ENCODE measurements around the gene DLGAP1. TPM values are rescaled to one million over a fixed set of nuclear protein-coding genes. Genes with fewer than 3 reads are reported as not detected.

The DLGAP1 gene
- total and polyA plus RNA-seq, 5 donors: 0.11 to 0.31 (median 0.20) TPM; not detected in 1

DNA sequence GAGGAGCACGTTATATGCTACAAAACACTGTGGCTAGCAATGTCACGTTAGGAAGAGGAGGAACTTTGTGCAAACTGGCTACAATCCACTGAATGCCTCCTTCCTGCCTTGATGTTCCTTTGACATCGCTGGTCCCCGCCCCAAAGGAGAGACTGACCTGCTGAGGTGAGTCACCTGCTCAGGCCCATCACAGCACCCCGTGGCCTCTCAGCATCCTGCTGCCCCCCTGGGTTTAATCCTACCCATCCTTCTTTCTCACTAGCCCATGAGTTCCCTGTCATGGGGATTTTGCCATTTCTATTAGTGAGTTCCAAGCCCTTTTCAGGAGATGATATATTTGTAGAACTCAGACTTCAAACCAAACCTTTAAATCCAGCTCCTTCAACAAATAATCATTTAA, 16.2 kb downstream of the DLGAP1 start:
- intact Hi-C loops (cut with DNase I): no loop called here
- no peak overlapping the region for H3K27ac ChIP-seq (ENCODE audit: low read length)
- no peak for DNase-seq
- no peak for ATAC-seq
- WGBS: 56% methylated on average over 5 of the region's 5 CpGs
- H3K4me1 ChIP-seq (ENCODE audit: control insufficient read depth, insufficient read depth, low read length): no peaks in the 10 kb centered on the region
- no peak overlapping the region for H3K4me3 ChIP-seq (ENCODE audit: low read length)
- H3K27me3 ChIP-seq (ENCODE audit: control insufficient read depth, insufficient read depth): no peaks in the 10 kb centered on the region
- no peaks in the 10 kb centered on the region for H3K9me3 ChIP-seq (ENCODE audit: control insufficient read depth, low read length)

DNA sequence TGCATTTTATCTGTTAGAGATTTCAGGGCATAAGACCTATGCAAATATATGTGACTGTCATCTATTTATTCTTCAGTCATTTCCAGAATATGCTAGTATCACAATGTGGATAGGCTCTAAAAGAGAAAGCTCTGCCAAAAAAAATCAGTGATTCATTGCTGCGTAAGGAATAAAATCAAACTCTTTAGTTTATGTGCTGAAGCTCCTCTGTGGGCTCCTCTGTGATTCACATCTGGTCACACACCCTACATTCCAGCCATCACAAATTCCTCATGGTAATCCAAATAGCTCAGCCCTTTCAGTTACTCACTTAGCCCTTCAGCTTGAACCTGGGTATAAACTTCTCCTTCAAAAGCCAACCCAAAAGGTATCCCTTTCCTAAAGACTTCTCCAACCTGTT, 21.4 kb downstream of the DLGAP1 start:
- Histone ChIP-seq H3K27ac (ENCODE audit: low read length) (no peak overlapping the region), H3K4me1 (ENCODE audit: control insufficient read depth, insufficient read depth, low read length) (no peaks in the 10 kb centered on the region), H3K9me3 (ENCODE audit: control insufficient read depth, low read length) (no peaks in the 10 kb centered on the region), H3K4me3 (ENCODE audit: low read length) (no peak overlapping the region), H3K27me3 (ENCODE audit: control insufficient read depth, insufficient read depth) (no peaks in the 10 kb centered on the region)
- ATAC-seq (no peak), DNase-seq (no peak)
- intact Hi-C loops (cut with DNase I): no loop called here
- WGBS: 86% methylated on average over 1 of the region's 1 CpG

- DNase-seq: no peak
- intact Hi-C loops (cut with DNase I): no loop called here
- Histone ChIP-seq H3K27me3 (ENCODE audit: control insufficient read depth, insufficient read depth) (no peaks in the 10 kb centered on the region), H3K9me3 (ENCODE audit: control insufficient read depth, low read length) (no peaks in the 10 kb centered on the region), H3K4me1 (ENCODE audit: control insufficient read depth, insufficient read depth, low read length) (no peaks in the 10 kb centered on the region), H3K27ac (ENCODE audit: low read length) (no peak overlapping the region), H3K4me3 (ENCODE audit: low read length) (no peak overlapping the region)
- ATAC-seq: no peak
- 67% methylated on average over 5 of the region's 5 CpGs for WGBS
These were observed 24.3 kb downstream of the DLGAP1 start for GRCh38 chr18:4430836-4431235.

- H3K9me3 ChIP-seq (ENCODE audit: control insufficient read depth, low read length): no peaks in the 10 kb centered on the region
- ATAC-seq (no peak), DNase-seq (no peak)
- no peaks in the 10 kb centered on the region for H3K4me1 ChIP-seq (ENCODE audit: control insufficient read depth, insufficient read depth, low read length)
- no peak overlapping the region for H3K27ac ChIP-seq (ENCODE audit: low read length)
- intact Hi-C loops (cut with DNase I): no loop called here
- WGBS: 68% methylated on average over 4 of the region's 4 CpGs
- H3K27me3 ChIP-seq (ENCODE audit: control insufficient read depth, insufficient read depth): no peaks in the 10 kb centered on the region
- H3K4me3 ChIP-seq (ENCODE audit: low read length): no peak overlapping the region
These were observed 37.4 kb downstream of the DLGAP1 start for GRCh38 chr18:4417714-4418113.

- Histone ChIP-seq H3K4me1 (ENCODE audit: control insufficient read depth, insufficient read depth, low read length) (no peaks in the 10 kb centered on the region), H3K4me3 (ENCODE audit: low read length) (no peak overlapping the region), H3K27me3 (ENCODE audit: control insufficient read depth, insufficient read depth) (no peaks in the 10 kb centered on the region), H3K9me3 (ENCODE audit: control insufficient read depth, low read length) (no peaks in the 10 kb centered on the region), H3K27ac (ENCODE audit: low read length) (no peak overlapping the region)
- intact Hi-C loops (cut with DNase I): no loop called here
- WGBS: 84% methylated on average over 1 of the region's 1 CpG
- ATAC-seq (no peak), DNase-seq (no peak)
These were observed 38.1 kb downstream of the DLGAP1 start for GRCh38 chr18:4416976-4417375.

GRCh38 chr18:4412286-4412685, 42.8 kb downstream of the DLGAP1 start:
- ATAC-seq (no peak), DNase-seq (no peak)
- no peak overlapping the region for H3K4me3 ChIP-seq (ENCODE audit: low read length)
- H3K4me1 ChIP-seq (ENCODE audit: control insufficient read depth, insufficient read depth, low read length): no peaks in the 10 kb centered on the region
- H3K9me3 ChIP-seq (ENCODE audit: control insufficient read depth, low read length): no peaks in the 10 kb centered on the region
- intact Hi-C loops (cut with DNase I): no loop called here
- H3K27ac ChIP-seq (ENCODE audit: low read length): no peak overlapping the region
- H3K27me3 ChIP-seq (ENCODE audit: control insufficient read depth, insufficient read depth): no peaks in the 10 kb centered on the region

- 61% methylated on average over 1 of the region's 1 CpG for WGBS
- DNase-seq: no peak
- Histone ChIP-seq H3K27ac (ENCODE audit: low read length) (no peak overlapping the region), H3K9me3 (ENCODE audit: control insufficient read depth, low read length) (no peaks in the 10 kb centered on the region), H3K4me3 (ENCODE audit: low read length) (no peak overlapping the region), H3K27me3 (ENCODE audit: control insufficient read depth, insufficient read depth) (no peaks in the 10 kb centered on the region), H3K4me1 (ENCODE audit: control insufficient read depth, insufficient read depth, low read length) (no peaks in the 10 kb centered on the region)
- ATAC-seq: no peak
- intact Hi-C loops (cut with DNase I): no loop called here
These were observed 48.3 kb downstream of the DLGAP1 start for GRCh38 chr18:4406856-4407255.

DNA sequence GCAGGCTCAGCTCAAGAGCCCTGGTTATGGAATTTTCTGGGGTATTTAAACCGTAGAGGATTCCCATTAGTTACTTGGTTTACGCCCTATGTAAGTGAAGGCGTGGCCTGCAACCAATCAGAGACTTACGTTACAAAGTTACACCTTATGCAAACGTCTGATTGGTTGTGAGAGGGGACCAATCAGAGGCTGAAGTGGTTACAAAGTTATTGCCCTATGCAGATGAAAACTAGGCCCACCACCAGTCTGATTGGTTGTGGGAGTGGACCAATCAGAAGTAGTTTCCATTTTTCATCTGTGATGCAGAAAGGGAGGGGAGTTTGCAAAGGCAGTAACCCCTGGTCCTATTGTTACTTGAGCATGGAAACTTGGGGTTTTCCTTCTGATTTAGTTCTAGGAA, 49.1 kb downstream of the DLGAP1 start:
- H3K4me3 ChIP-seq (ENCODE audit: low read length): no peak overlapping the region
- ATAC-seq: no peak
- H3K9me3 ChIP-seq (ENCODE audit: control insufficient read depth, low read length): no peaks in the 10 kb centered on the region
- intact Hi-C loops (cut with DNase I): no loop called here
- H3K27me3 ChIP-seq (ENCODE audit: control insufficient read depth, insufficient read depth): no peaks in the 10 kb centered on the region
- H3K27ac ChIP-seq (ENCODE audit: low read length): no peak overlapping the region
- 82% methylated on average over 5 of the region's 5 CpGs for WGBS
- no peak for DNase-seq
- H3K4me1 ChIP-seq (ENCODE audit: control insufficient read depth, insufficient read depth, low read length): no peaks in the 10 kb centered on the region

- Histone ChIP-seq H3K27ac (ENCODE audit: low read length) (no peak overlapping the region), H3K9me3 (ENCODE audit: control insufficient read depth, low read length) (no peaks in the 10 kb centered on the region), H3K4me1 (ENCODE audit: control insufficient read depth, insufficient read depth, low read length) (no peaks in the 10 kb centered on the region), H3K27me3 (ENCODE audit: control insufficient read depth, insufficient read depth) (no peaks in the 10 kb centered on the region), H3K4me3 (ENCODE audit: low read length) (no peak overlapping the region)
- no peak for DNase-seq
- intact Hi-C loops (cut with DNase I): no loop called here
- ATAC-seq: no peak
- 29% methylated on average over 1 of the region's 1 CpG for WGBS
These were observed 51.3 kb downstream of the DLGAP1 start for GRCh38 chr18:4403836-4404235.

DNA sequence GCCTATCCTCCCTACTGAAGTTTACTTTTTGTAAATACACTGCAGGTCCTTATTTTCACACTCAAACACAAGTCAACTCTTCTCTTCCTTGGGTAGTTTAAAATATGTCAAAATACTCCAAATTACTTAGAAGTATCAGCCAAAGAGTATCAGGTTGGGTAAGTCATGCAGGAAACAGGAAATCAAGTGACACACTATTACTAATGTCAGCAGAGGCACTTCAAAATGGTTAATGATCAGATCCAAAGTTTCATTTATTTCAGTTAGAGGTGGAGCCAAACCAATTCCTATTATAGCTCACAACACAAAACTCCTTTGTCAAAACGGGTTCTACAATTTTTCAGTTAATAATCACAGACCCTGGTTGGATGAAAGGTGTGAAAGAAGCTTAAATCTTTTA, 54.2 kb downstream of the DLGAP1 start:
- Histone ChIP-seq H3K9me3 (ENCODE audit: control insufficient read depth, low read length) (no peaks in the 10 kb centered on the region), H3K4me3 (ENCODE audit: low read length) (no peak overlapping the region), H3K27me3 (ENCODE audit: control insufficient read depth, insufficient read depth) (no peaks in the 10 kb centered on the region), H3K4me1 (ENCODE audit: control insufficient read depth, insufficient read depth, low read length) (no peaks in the 10 kb centered on the region), H3K27ac (ENCODE audit: low read length) (no peak overlapping the region)
- ATAC-seq: no peak
- 28% methylated on average over 1 of the region's 1 CpG for WGBS
- intact Hi-C loops (cut with DNase I): no loop called here
- no peak for DNase-seq

DNA sequence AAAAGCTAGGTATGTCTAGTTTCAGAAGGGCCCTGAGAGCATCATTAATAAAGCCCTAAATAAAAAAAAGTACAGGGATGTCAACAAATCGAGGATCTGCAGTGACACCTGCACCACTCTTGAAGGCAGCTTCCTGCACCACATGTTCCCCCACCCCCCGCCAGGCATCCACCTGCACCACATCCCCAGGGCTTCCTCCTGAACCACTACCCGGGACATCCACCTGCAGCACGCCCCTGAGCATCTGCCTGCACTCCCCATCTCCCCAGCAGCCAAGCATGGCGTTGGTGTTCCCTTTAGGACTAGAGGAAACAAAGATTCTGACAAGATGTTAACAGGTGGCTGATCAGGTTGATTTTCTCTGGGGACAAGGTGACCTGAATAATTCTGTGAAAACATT, 55.2 kb downstream of the DLGAP1 start:
- WGBS: 63% methylated on average over 5 of the region's 5 CpGs
- no peaks in the 10 kb centered on the region for H3K27me3 ChIP-seq (ENCODE audit: control insufficient read depth, insufficient read depth)
- DNase-seq (no peak), ATAC-seq (no peak)
- intact Hi-C loops (cut with DNase I): no loop called here
- H3K9me3 ChIP-seq (ENCODE audit: control insufficient read depth, low read length): no peaks in the 10 kb centered on the region
- no peaks in the 10 kb centered on the region for H3K4me1 ChIP-seq (ENCODE audit: control insufficient read depth, insufficient read depth, low read length)
- H3K4me3 ChIP-seq (ENCODE audit: low read length): no peak overlapping the region
- H3K27ac ChIP-seq (ENCODE audit: low read length): no peak overlapping the region

DNA sequence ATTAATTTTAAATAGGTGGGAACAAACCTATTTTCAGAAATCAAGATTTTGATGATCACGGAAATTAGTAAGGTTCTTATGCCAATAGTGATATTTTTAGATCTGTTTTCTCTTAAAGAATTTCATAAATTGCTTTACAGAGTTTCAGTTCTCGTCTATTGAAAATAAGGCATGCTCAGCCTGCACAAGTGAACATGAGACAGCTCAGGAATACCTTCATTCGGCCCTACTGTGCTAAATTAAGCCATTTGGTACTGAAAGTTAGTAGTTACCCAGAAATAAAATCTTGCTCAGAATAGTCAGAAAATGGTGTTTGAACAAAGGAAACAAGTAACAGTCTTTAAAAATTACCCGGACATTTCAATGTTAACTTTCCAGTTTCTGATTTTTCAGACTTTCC, 60.4 kb downstream of the DLGAP1 start:
- intact Hi-C loops (cut with DNase I): no loop called here
- Histone ChIP-seq H3K27ac (ENCODE audit: low read length) (no peak overlapping the region), H3K9me3 (ENCODE audit: control insufficient read depth, low read length) (no peaks in the 10 kb centered on the region), H3K4me1 (ENCODE audit: control insufficient read depth, insufficient read depth, low read length) (no peaks in the 10 kb centered on the region), H3K4me3 (ENCODE audit: low read length) (no peak overlapping the region), H3K27me3 (ENCODE audit: control insufficient read depth, insufficient read depth) (no peaks in the 10 kb centered on the region)
- DNase-seq: no peak
- WGBS: 81% methylated on average over 4 of the region's 4 CpGs
- ATAC-seq: no peak
